LNCaP clone FGC (cell line): ENCODE results near the gene PAPPA.

Experiments
- DNase-seq: peaks from one replicate; pipeline ENCODE4 v3.0.0-alpha.2; 2011; ENCODE audit warnings: low read depth
- H3K4me3 ChIP-seq: 2 replicates; pipeline ENCODE4 v1.5.1; 2011; ENCODE audit warnings: mild to moderate bottlenecking, low read depth, low read length, control low read depth
- TF ChIP-seq, protein P1 (sequence below): IDR thresholded peaks from 2 replicates; pipeline ENCODE4 v1.5.1; 2012; ENCODE audit warnings: mild to moderate bottlenecking; ENCODE audit not compliant: control insufficient read depth, insufficient read depth; ENCODE audit errors: extremely low read depth

The PAPPA gene

DNA sequence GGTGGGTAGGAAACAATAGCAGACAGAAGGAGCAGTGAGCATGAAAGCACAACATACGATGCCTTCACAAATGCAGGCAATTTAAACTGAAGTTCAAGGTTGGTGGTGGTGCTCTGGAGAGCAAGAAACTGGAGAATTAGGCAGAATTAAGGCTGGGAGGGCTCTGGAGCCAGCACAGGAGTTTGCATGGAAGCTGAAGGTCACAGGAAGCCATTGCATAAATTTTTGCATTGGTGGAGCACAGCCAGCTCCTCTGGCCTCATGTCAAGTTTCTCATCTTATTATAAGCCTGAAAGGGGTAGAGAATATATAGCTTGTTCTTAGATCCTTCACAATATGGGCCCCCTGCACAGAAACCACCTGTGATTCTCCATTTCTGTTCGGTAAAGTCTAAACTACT is 207.4 kb downstream of the PAPPA start:
- TF ChIP-seq, protein P1, sequence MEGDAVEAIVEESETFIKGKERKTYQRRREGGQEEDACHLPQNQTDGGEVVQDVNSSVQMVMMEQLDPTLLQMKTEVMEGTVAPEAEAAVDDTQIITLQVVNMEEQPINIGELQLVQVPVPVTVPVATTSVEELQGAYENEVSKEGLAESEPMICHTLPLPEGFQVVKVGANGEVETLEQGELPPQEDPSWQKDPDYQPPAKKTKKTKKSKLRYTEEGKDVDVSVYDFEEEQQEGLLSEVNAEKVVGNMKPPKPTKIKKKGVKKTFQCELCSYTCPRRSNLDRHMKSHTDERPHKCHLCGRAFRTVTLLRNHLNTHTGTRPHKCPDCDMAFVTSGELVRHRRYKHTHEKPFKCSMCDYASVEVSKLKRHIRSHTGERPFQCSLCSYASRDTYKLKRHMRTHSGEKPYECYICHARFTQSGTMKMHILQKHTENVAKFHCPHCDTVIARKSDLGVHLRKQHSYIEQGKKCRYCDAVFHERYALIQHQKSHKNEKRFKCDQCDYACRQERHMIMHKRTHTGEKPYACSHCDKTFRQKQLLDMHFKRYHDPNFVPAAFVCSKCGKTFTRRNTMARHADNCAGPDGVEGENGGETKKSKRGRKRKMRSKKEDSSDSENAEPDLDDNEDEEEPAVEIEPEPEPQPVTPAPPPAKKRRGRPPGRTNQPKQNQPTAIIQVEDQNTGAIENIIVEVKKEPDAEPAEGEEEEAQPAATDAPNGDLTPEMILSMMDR, result no peak
- H3K4me3 ChIP-seq, result no peak overlapping the region
- no peak for DNase-seq

DNA sequence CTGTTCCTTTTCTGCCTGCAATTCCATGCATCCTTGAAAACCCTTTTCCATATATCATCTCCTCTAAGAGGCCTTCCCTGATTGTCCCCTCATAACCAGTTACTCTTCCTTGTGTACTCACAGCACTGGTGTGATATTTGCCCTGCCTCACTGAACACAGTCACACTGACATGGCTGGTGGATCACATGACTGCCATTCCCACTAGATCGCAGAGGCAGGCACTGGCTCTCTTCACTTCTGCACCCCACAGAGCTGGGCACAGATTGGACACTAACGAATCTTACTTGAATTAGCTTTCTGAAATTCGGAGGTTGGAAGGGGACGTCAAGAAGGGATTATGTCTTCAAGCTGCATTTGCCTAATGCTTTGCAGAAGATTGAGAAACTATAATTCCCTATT is 208.0 kb downstream of the PAPPA start:
- TF ChIP-seq, protein P1, result no peak
- H3K4me3 ChIP-seq, result no peak overlapping the region

DNA sequence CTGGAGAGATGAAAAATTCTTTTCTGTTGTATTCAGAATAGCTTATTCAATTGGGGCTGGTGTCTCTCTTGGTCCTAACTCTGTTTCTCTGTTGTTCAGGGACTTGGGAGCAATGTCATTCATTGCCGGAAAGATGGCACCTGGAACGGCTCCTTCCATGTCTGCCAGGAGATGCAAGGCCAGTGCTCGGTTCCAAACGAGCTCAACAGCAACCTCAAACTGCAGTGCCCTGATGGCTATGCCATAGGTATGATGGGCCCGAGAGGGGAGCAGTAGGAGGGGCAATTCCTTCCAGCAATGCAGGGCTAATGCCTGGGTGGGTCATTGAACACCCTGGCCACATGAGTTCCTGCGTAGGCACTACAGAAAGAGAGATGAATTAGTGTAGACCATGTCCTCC is 208.9 kb downstream of the PAPPA start:
- no peak for DNase-seq
- H3K4me3 ChIP-seq, result no peak overlapping the region
- TF ChIP-seq, protein P1, result no peak

More for the DNA sequence above, 208.0 kb downstream of the PAPPA start:
- no peak for DNase-seq

DNA sequence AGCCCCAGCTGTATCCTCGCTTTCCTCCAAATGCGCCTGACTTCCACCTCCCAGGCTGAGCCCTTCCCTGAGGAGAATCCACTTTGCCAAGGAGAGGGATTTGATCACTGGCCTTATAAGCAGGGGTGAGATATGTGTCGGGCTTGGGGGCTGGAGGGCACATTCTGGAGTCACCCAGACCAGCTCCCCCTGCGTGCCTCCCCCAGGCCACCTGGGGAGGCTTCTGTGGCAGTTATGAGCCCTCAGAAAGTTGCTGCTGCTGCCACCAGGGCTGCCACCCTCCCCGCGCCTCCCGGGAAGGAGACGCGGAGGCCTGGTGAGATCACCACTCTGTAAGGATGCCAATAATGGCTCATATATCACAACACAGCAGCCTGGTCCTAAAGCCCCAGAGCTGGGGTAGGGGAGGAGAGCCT is 211.5 kb downstream of the PAPPA start:
- no peak overlapping the region for H3K4me3 ChIP-seq
- TF ChIP-seq, protein P1, result no peak
- peak; percentile 30 for DNase-seq

DNA sequence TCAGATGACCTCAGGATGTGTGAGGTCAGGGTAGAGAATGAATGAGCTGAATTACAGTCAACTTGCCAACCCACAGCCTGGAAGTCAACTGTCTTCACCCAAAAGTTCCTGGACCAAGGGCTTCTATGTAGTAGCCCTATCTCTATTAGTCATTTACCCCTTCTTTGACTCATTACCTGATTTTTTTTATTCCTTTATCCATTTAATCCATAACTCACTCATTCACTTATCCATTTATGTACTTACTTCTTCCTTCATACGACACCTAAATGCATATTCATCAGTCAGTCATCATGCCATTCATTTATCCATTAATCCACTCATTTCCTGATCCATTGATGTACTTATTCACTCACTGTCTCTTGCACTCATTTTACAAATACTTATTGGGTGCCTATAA is 212.7 kb downstream of the PAPPA start:
- no peak overlapping the region for H3K4me3 ChIP-seq
- no peak for DNase-seq
- TF ChIP-seq, protein P1, result no peak

DNA sequence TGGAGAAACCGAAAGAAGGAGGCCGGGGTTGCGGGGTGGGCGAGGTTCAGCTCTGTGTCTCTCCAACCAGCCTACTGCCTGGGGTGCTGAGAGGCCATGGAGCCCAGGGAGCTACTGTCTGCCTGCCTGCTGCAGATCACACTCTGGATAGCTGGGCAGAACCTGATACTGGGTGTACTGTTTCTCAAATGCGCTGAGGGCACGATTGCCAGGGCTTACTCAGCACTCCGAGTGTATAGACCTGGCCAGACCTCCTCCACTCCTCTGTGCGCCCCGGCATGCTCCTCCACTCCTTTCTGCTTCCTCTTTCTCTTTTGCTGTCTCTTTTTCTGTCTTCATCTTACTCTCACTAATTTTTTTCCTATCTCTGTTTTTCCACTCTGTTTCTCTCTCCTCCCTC is 215.1 kb downstream of the PAPPA start:
- no peak for DNase-seq
- H3K4me3 ChIP-seq, result no peak overlapping the region

DNA sequence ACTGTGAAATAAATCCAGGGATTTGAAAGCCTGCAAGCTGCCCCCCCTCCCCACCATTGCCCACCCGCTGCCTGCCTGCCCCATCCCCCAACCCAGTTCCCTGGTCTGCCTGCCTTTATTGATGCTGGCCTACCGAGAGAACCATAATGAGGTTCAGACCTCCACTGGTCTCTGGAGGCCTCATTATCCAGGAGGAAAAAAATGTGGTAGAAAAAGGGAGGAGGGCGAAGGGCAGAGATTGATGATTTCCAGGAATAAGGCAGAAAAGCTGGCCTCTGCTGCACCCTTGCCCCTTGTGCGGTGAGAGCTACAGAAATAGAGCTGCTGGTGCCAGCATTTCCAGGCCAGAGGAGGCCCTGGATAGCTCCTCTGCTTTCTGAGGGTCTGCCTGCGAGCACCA is 216.1 kb downstream of the PAPPA start:
- DNase-seq, result no peak
- no peak overlapping the region for H3K4me3 ChIP-seq
- TF ChIP-seq, protein P1, result no peak

More for the DNA sequence above, 215.1 kb downstream of the PAPPA start:
- TF ChIP-seq, protein P1, result no peak
